Endothelial cell of umbilical vein (primary cell): ENCODE measurements around the gene PRUNE2. TPM values are rescaled to one million over a fixed set of nuclear protein-coding genes. Genes with fewer than 3 reads are reported as not detected.

Experiments
- BruUV-seq: library from RNA; stranded (reverse); fragments of 400-500 nt; replicated peaks from 2 replicates; lab custom pipeline; 2021; lab: Mats Ljungman, UMichigan
- CTCF ChIA-PET: fragments of 300-600, 350-600 bp; sonication (Branson Sonifier 250); formaldehyde crosslinking; loops from one replicate; lab custom pipeline; 2021; ENCODE audit warnings: antibody characterized with exemption, inconsistent platforms; lab: Charles Lee
- POLR2A ChIA-PET: fragments of 300-600, 350-600 bp; sonication (Branson Sonifier 250); formaldehyde crosslinking; loops from one replicate; lab custom pipeline; 2021; ENCODE audit warnings: antibody characterized with exemption, inconsistent platforms; lab: Charles Lee
- DNase-seq: peaks from one replicate; pipeline ENCODE4 v3.0.0-alpha.2; 2011; ENCODE audit warnings: low read depth, low spot score
- FAIRE-seq: peaks from 2 replicates; lab custom pipeline; 2011; peaks lifted over from hg19 to GRCh38; lab: Jason Lieb, UNC
- H2AFZ ChIP-seq: 2 replicates; pipeline ENCODE4 v1.6.0; 2012; ENCODE audit warnings: low read depth, low read length, control low read depth, inconsistent platforms
- H3K27ac ChIP-seq: 2 replicates; pipeline ENCODE4 v1.5.1; 2011; ENCODE audit warnings: low read depth, mild to moderate bottlenecking, control low read depth, low read length, moderate library complexity; ENCODE audit not compliant: insufficient read depth
- H3K27me3 ChIP-seq, 2 experiments: 2 replicates each; pipeline versions ENCODE4 v1.6.0 to v1.6.1; 2011; ENCODE audit warnings: low read length in 2 of 2, mixed read lengths in 1 of 2; ENCODE audit not compliant: control insufficient read depth in 2 of 2, insufficient read depth in 2 of 2
- H3K36me3 ChIP-seq, 2 experiments: 2 replicates in 1 of 2; 3 replicates in 1 of 2; pipeline ENCODE4 v1.5.1; 2011; ENCODE audit warnings: low read length in 2 of 2, mild to moderate bottlenecking in 1 of 2, moderate library complexity in 1 of 2; ENCODE audit not compliant: control insufficient read depth in 2 of 2, insufficient read depth in 2 of 2; ENCODE audit errors: extremely low read depth in 1 of 2
- H3K4me1 ChIP-seq: 3 replicates; pipeline ENCODE4 v1.5.1; 2011; ENCODE audit warnings: mild to moderate bottlenecking, low read length; ENCODE audit not compliant: control insufficient read depth, insufficient read depth; ENCODE audit errors: extremely low read depth
- H3K4me2 ChIP-seq: 2 replicates; pipeline ENCODE4 v1.6.1; 2011; ENCODE audit warnings: low read length, control low read depth, mixed read lengths; ENCODE audit not compliant: insufficient read depth
- H3K4me3 ChIP-seq, 3 experiments: fragments of 200-600 bp in 1 of 3; sonication (generic), shearing (Covaris generic) in 1 of 3; replicated peaks in 1 of 3; 2 replicates each; pipeline ENCODE4 v1.5.1; 2011 to 2016; ENCODE audit warnings: control low read depth in 3 of 3, low read length in 3 of 3, mild to moderate bottlenecking in 2 of 3, inconsistent platforms in 1 of 3, low read depth in 1 of 3, moderate library complexity in 1 of 3; ENCODE audit not compliant: insufficient read depth in 1 of 3
- H3K79me2 ChIP-seq: 2 replicates; pipeline ENCODE4 v1.6.0; 2012; ENCODE audit warnings: low read length, inconsistent platforms; ENCODE audit not compliant: control insufficient read depth, insufficient read depth
- H3K9ac ChIP-seq: replicated peaks from 2 replicates; pipeline ENCODE3; 2011; ENCODE audit warnings: low read length, control low read depth; ENCODE audit not compliant: insufficient read depth; ENCODE audit errors: extremely low read depth
- H3K9me1 ChIP-seq: replicated peaks from 3 replicates; pipeline ENCODE4 v1.6.0; 2011; ENCODE audit warnings: mild to moderate bottlenecking, low read length; ENCODE audit not compliant: control insufficient read depth, insufficient read depth; ENCODE audit errors: extremely low read depth
- H3K9me3 ChIP-seq: replicated peaks from 2 replicates; pipeline ENCODE4 v1.5.1; 2012; ENCODE audit warnings: low read length, inconsistent platforms; ENCODE audit not compliant: control insufficient read depth, insufficient read depth
- H4K20me1 ChIP-seq: replicated peaks from 2 replicates; pipeline ENCODE3; 2011; ENCODE audit warnings: mild to moderate bottlenecking, low read length; ENCODE audit not compliant: control insufficient read depth, insufficient read depth; ENCODE audit errors: extremely low read depth
- EZH2 ChIP-seq: IDR thresholded peaks from 2 replicates; pipeline ENCODE4 v1.6.1; 2012; ENCODE audit warnings: borderline replicate concordance, low read depth, mild to moderate bottlenecking, moderate library complexity, low read length, inconsistent platforms; ENCODE audit not compliant: severe bottlenecking
- FOS ChIP-seq: IDR thresholded peaks from 2 replicates; pipeline ENCODE4 v1.6.1; 2011; ENCODE audit warnings: mild to moderate bottlenecking, low read length, moderate library complexity, borderline replicate concordance; ENCODE audit not compliant: insufficient read depth
- GATA2 ChIP-seq: IDR thresholded peaks from 2 replicates; pipeline ENCODE4 v1.7.0; 2011; ENCODE audit warnings: low read depth, mild to moderate bottlenecking, moderate library complexity, mixed read lengths, low read length; ENCODE audit not compliant: insufficient read length, insufficient read depth
- JUN ChIP-seq: IDR thresholded peaks from 2 replicates; pipeline ENCODE4 v1.6.1; 2011; ENCODE audit warnings: borderline replicate concordance, low read depth; ENCODE audit not compliant: insufficient read length, insufficient read depth
- MYC ChIP-seq: IDR thresholded peaks from one replicate; pipeline ENCODE4 v1.6.1; 2011; ENCODE audit warnings: mild to moderate bottlenecking, low read depth, low read length
- POLR2A ChIP-seq: IDR thresholded peaks from 2 replicates; pipeline ENCODE4 v1.6.1; 2012; ENCODE audit warnings: low read depth, mild to moderate bottlenecking, control low read depth, low read length
- POLR2AphosphoS5 ChIP-seq: IDR thresholded peaks from 2 replicates; pipeline ENCODE4 v1.6.1; 2012; ENCODE audit warnings: low read depth, mild to moderate bottlenecking, control low read depth, low read length, moderate library complexity; ENCODE audit not compliant: insufficient read depth
- dilution Hi-C: fragments of 300-500 bp; cut with MboI; formaldehyde crosslinking; loops from one replicate; pipeline ENCODE4 v1.15.0; 2019; ENCODE audit warnings: low sequenced_read_pairs; ENCODE audit not compliant: extremely low pct_ligation_motif_present
- intact Hi-C: fragments of 100-400 bp; cut with micrococcal nuclease; formaldehyde crosslinking; loops from one replicate; pipeline ENCODE4 v1.10.0; 2022
- polyA plus RNA-seq, 4 experiments: library from polyadenylated mRNA; depleted of rRNA in 3 of 4; stranded (reverse) in 3 of 4; unstranded in 1 of 4; fragments of >200 nt; gene quantifications; 2 replicates each; pipeline versions ENCODE4 v1.2.1 to v1.2.3, GENCODE V29; 2011 to 2012; ENCODE audit warnings: missing spikeins in 1 of 4
- total RNA-seq: library from RNA; stranded (reverse); gene quantifications from 2 replicates; pipeline ENCODE4 v1.2.3, GENCODE V29; 2021
- TF ChIP-seq, protein P1 (sequence below), 2 donors: IDR thresholded peaks; 1 replicate in 1 of 2; 2 replicates in 1 of 2; pipeline ENCODE4 v1.5.1; 2011; ENCODE audit warnings: low read length in 2 of 2, mild to moderate bottlenecking in 2 of 2, moderate library complexity in 2 of 2, control low read depth in 1 of 2, inconsistent platforms in 1 of 2, low read depth in 1 of 2; ENCODE audit not compliant: insufficient read depth in 1 of 2; ENCODE audit errors: extremely low read depth in 1 of 2
- TF ChIP-seq, protein P2 (sequence below): IDR thresholded peaks from 2 replicates; pipeline ENCODE4 v1.6.1; 2011; ENCODE audit not compliant: insufficient read depth, insufficient read length

The PRUNE2 gene
- total and polyA plus RNA-seq, 2 donors (not counting 3 experiments of a cell fraction or from before 2014, with no cell fraction given): 15.8 to 21.7 TPM

DNA sequence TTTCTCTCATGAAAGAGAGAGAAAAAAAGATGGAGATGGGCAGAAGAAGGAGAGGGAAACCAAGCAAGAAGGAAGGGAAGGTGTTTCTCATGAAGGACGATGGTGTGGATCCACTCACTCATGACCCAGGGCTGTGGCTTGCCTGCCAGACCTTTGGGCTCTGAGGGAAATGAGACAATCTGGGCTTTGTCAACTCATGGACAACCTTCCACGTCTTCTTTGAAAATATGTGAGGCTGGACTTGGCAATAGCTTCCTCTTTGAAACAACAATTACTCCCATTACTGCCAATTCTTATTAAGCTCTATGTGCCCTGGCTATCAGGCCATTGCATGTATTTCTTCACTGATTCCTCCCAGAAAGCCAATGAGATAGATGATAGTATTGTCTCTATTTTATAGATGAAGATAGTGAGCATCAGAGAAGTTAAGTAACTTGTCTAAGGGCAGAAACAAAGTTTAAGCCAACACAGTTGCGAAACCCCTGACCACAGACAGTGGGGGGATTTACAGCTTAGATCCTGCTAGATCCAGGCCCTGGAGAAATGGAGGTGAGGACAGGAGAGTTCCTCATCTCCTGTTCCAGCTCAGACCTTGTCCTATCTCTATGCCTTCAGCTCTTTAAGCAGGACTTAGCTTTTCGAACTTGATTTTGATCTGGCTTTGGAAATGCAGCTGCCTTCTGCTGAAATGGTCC lies 314.5 kb downstream of the PRUNE2 start:
- Histone ChIP-seq H4K20me1 (no peaks in the 10 kb centered on the region), H3K36me3 (no peaks in the 10 kb centered on the region), H3K4me2 (no peak overlapping the region), H2AFZ (no peak overlapping the region), H3K27ac (no peak overlapping the region), H3K9me3 (no peaks in the 10 kb centered on the region), H3K4me3 (no peak overlapping the region), H3K9me1 (no peaks in the 10 kb centered on the region), H3K9ac (no peak overlapping the region), H3K4me1 (no peaks in the 10 kb centered on the region), H3K27me3 (peaks cover 0 to 6% of the 10 kb centered on the region in 2 experiments), H3K79me2 (no peaks in the 10 kb centered on the region)
- no peak for DNase-seq
- ChIA-PET POLR2A (no interaction called here), CTCF (interaction anchor here (0.8 to 2.0 kb wide), 4 partner anchors 11 to 40 kb away, joined by 3 to 7 read pairs (median 4); no protein-coding TSS in a partner anchor)
- TF ChIP-seq MYC (no peak), POLR2AphosphoS5 (no peak), EZH2 (no peak), POLR2A (no peak), FOS (no peak), JUN (no peak), GATA2 (no peak)
- TF ChIP-seq, protein P1, sequence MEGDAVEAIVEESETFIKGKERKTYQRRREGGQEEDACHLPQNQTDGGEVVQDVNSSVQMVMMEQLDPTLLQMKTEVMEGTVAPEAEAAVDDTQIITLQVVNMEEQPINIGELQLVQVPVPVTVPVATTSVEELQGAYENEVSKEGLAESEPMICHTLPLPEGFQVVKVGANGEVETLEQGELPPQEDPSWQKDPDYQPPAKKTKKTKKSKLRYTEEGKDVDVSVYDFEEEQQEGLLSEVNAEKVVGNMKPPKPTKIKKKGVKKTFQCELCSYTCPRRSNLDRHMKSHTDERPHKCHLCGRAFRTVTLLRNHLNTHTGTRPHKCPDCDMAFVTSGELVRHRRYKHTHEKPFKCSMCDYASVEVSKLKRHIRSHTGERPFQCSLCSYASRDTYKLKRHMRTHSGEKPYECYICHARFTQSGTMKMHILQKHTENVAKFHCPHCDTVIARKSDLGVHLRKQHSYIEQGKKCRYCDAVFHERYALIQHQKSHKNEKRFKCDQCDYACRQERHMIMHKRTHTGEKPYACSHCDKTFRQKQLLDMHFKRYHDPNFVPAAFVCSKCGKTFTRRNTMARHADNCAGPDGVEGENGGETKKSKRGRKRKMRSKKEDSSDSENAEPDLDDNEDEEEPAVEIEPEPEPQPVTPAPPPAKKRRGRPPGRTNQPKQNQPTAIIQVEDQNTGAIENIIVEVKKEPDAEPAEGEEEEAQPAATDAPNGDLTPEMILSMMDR (IDR thresholded peaks at IDR 0.05; ENCODE audit: extremely low read depth in 1 of 2, insufficient read depth in 1 of 2, low read depth in 1 of 2, low read length in 2 of 2): no peak
- TF ChIP-seq, protein P2, sequence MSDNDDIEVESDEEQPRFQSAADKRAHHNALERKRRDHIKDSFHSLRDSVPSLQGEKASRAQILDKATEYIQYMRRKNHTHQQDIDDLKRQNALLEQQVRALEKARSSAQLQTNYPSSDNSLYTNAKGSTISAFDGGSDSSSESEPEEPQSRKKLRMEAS: no peak
- no TSS peak for BruUV-seq
- intact Hi-C loops (no loop called here), dilution Hi-C loops (no loop called here)
- FAIRE-seq: no peak
